Activated CD8-positive, alpha-beta memory T cell treated with anti-CD3 and anti-CD28 coated beads for 4 hours (primary cell): ENCODE data around the gene IFI27.
"Not testable (repeated sequence)": the region's sequence is repeated elsewhere in the genome, so short reads cannot be mapped to it uniquely, and the experiment has no call there.

Source experiments
- DNase-seq, 2 donors: peaks; one replicate each; pipeline ENCODE4 v3.0.0-alpha.2; 2020; ENCODE audit warnings: low read depth in 2 of 2

Gene IFI27

DNA sequence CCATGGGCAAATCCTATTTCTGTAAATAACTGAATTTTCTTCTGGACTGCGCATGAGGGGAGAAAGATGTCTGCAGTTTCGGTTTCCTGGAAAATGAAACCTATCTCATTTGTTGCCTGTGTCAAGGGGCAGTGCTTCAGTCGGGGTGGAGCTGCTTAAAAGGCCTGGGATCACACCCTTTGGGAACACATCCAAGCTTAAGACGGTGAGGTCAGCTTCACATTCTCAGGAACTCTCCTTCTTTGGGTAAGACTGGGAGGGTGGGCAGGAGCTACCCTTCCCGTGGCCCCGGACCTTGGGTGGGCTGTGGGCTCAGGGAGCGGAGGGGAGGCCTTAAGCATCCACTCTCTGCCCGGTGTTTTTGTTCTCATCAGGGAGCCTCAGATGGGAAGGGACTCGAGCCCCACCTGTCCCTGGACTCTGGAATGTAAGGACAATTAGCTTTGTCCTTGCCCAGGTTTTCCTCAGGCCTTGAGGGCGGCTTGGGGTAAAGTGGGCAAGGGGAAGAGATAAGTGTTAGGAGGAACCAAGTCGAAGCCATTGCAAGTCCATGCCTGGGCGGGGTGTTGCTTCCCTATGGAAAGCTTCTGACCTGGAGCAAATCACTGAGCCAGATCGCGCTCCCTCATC lies at the start of gene IFI27:
Gene IFI27 (plus strand): TSS at position 185 of the 630 bp plus-strand sequence.
- DNase-seq: no peak

DNA sequence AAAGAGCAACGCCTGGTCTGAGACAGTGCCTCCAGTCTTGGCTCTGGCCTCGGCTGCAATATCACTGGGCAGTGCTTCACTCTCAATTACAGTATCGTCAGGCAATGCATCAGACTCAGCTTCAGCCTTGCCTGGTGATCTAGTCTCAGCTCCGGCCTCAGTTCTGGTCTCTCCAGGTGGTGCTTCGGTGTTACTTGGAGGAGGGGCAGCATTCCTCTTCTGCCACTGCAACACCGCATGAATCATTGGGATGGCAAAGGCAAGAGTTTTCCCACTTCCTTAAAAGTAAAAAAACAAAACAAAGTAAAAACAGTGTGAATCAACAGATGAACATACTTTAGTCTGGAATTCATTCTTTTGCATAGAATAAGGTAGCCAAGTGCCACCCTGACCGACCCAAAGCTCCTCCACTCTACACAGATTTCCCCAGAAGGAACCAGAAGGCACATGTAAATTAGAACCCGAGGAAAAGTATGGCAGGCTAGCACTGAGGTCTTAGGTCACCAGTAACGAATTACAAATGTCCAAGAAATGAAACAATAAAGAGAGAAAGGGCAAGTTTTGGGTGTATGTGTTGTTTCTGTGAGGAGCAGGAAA lies 48.1 kb upstream of the IFI27 start:
- DNase-seq: no peak

DNA sequence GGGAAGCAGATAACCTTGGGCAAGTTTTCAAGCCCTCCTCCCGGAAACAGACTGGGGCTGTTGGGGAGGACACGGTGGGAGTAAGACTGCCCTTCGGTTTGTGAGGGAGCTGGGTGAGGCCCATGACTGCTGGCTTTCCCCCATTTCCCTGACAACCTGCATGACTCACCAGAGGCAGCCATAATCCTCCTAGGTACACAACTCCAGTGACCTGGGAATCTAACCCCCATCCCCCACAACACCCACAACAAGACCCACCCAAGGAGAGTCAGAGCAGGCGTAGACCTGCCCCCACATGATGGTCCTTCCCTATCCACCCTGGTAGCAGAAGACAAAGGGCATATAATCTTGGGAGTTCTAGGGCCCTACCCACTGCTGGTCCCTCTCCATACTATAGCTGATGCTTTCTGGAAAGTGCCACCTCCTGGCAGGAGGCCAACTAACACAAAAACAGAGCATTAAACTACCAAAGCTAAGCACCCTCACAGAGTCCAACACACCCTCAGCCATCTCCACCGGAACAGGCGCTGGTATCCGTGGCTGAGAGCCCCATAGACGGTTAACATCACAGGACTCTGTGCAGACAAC lies 44.4 kb upstream of the IFI27 start:
- no peak for DNase-seq

DNA sequence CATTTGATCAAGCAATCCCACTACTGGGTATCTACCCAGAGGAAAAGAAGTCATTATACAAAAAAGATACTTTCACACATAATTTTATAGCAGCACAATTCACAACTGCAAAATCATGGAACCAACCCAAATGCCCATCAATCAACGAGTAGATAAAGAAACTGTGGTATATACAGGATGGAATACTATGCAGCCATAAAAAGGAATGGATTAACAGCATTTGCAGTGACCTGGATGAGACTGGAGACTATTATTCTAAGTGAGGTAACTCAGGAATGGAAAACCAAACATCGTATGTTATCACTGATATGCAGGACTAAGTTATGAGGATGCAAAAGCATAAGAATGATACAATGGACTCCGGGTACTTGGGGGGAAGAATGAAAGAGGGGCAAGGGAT lies 38.5 kb upstream of the IFI27 start:
- not testable (repeated sequence) for DNase-seq

DNA sequence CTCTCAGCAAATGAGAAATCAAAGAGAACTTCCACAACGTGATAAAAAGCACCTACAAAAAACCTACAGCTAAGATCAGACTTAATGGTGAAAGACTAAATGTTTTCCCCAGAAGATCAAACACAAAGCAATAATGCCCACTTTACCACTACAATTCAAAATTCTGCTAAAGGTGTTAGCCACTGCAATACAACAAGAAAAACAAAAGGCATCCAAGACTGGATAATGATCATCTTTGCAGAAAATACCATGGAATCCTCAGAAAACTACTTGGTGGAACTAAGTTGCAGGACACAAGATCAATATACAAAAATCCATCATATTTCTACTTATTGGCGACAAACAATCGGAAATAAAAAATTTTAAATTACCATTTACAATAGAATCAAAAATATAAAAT lies 36.0 kb upstream of the IFI27 start:
- no peak for DNase-seq

DNA sequence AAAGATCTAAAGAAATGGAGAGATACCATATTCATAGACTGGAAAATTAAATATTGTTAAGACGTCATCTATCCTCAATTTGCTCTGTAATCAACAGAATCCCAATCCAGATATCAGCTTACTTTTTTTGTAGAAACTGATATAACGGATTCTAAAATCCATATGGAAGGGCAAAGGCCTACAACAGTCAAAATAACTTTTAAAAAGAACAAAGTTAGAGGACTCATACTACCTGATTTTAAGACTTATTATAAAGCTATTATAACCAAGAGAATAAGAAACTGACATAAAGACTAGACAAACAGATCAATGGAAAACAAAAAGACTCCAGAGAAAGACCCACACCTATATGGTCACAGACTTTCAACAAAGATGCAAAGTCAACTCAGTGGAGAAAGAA lies 35.5 kb upstream of the IFI27 start:
- no peak for DNase-seq

DNA sequence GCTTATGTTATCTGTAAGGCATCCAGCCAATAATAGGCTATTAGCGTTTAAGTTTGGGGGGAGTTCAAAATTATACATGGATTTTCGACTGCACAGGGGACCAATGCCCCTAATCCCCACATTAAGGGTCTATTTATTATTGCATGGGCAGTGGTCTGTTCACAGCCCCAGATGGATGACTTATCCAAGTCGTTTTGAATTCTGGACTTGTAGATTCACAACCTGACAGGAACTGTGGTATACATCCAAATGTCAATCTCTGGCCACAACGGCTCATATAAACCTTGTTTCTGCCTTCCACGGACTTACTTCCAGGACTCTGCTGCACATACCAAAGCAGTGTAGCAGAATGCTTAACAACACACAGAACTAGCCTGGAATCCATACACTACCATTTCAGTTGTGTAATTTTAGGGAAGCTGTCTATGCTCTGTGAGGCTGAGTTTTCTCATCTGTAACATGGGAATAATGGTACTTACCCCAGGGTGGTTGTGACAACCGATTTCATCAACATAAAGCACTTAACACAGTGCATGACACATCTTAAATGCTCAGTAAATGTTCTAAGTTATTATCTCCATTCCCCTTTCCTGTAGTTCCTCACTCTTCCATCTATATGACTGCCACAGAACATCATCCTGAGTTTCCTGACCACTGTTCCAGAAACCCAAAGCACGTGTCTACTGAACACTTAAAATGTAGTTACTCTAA lies 33.3 kb upstream of the IFI27 start:
- no peak for DNase-seq

DNA sequence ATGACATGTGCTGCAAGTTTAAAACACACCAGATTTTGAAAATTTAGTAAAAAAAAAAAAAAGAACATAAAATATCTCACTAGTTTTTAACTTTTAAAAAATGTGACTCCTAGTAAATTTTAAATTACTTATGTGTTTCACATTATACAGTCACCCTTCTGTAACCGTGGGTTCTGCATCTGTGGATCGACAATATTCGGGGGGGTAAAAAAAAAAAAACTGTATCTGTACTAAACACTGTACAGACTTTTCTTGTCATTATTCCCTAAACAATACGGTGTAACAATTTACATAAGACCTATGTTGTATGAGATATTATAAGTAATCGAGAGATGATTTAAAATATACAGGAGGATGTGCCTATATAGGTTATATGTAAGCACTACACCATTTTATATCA lies 32.7 kb upstream of the IFI27 start:
- no peak for DNase-seq

DNA sequence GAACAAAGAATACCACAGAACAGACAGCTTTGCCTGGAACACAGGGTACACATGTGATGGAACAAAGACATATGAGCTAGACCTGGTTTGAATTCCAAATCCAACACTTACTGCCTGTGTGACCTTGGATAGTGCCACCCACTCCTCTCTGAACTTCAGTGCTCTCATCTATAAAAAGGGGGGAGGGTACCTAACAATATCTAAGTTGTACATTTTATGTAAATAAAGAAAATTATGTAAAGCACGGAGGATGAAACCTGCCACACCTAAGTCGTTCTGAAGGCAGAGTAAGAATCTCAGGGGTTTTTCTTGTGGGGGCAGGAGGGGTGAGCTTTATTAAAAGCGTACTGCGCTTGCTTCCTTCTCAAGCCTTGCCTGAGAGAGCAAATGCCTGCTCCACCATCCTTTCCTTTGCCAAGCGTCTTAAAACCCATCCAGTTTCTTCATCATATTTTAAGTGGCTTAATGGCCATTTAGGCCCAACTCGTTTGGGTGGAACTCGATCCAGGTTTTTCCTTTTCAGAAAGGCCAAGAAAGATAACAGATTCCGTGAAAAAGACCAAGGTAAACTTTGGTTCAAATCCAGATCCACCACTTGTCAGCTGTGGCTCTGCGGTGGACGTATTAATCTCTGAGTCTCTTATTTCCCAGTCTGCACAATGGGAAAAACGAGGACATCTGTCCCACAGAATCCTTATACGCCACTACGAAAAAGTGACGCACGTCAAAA lies 30.5 kb upstream of the IFI27 start:
- no peak for DNase-seq

DNA sequence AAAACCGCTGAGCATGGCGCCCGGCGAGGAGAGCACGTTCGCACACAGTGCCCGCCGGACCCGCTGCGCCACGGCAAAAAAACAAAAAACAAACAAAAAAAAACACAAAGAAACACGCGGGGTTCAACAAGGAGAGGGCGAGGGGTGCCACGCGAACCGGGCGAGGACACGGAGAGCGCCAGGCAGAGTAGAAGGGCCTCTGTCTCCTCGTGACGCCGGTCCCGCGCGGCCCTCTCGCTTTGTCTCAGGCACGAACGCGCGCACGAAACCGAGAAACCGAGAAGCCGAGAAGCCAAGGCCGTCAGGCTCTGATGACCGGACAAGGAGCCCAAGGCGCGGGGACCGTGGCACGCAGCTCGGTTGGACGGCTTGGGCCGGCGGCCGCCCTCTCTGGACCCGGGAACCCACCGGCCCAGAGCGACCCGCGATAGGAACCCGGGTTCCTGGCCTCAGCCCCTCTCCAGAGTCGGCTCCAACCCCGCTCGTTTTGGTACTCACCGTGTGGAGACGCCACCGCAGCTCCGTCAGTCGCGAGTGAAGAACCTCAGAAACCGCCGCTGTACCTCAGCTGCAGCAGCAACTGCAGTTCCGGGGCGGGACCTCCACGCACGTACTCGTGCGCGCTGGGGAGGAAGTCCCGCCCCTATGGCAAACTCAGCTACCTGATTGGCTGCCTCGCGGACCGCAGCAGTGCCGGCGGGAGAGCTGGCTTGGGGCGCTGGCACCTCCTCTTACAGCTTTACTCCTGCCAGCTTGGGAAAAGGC lies 29.7 kb upstream of the IFI27 start, which contains the start of the genes DDX24 and IFI27L1:
Gene DDX24 (minus strand): TSS at position 582 of the 765 bp plus-strand sequence. CDS start 1,460 bp downstream, outside the sequence.
Gene IFI27L1 (plus strand): TSS at position 690 of the 765 bp plus-strand sequence. CDS start 15,628 bp downstream, outside the sequence.
- peak; percentile 88 to 94 for DNase-seq

DNA sequence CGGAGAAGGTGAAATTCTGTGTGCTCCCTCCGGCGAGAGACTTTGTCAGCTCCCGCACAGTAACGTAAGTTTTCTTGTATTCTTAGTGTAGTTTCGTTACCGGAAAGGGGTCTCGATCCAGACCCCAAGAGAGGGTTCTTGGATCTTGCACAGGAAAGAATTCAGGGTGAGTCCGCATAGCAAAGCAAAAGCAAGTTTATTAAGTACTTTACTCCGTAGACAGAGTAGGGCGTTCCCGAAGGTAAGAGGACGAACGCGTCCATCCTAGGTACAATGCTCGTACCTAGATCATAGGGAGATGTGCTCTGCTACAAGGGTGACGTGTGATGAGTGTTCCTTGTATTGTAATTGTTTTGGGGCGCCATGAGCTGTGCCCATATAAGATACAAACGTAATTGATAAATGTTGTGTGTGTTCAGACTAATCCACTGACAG lies 29.1 kb upstream of the IFI27 start:
- DNase-seq: no peak

DNA sequence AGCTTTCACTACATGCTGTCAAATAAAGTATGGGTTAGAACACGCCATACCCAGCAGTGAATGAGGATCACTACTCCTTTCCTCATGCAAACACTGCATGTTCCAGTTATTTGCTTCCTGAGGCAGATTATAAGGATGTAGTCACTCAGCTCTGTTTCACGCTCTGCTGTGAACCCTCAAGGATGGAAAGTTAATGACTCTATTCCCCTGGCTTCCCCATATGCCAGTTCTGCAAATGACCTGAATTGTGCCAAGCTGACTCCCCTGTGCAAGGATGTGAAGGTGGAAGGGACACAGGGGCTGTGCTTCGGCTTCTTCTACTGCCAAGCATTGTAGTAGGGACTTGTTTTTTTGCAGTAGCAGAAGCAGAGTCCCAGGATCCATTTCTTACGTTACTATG lies 22.6 kb upstream of the IFI27 start:
- DNase-seq: no peak

DNA sequence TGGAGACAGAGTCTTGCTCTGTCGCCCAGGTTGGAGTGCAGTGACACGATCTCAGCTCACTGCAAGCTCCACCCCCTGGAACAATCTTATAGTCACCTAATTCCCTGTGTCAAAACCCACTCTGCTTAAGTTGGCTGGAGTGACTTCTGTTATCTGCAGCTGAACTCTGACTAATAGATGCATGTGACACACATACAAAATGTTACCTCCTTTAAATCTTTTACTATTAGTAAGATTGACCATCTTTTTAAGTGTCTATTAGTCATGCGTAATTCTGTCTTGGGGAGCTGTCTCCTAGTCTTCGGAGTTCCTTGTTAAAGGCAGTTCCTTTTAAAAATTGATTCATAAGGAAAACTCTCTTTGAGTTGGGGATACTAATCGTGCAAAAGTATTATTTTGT lies 22.0 kb upstream of the IFI27 start:
- DNase-seq: no peak

DNA sequence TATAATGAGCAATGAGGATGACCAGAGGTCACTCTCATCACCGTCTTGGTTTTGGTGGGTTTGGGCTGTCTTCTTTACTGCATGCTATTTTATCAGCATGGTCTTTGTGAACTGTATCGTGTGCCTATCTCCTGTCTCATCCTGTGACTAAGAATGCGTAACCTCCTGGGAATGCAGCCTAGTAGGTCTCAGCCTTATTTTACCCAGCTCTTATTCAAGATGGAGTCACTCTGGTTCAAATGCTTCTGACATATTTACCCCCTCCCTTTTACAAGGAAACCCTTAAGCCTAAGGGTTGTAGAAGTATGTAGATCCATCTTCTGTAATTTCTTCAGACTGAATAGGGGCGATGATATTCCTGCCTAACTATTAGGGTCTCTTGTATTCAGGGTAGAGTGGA lies 21.1 kb upstream of the IFI27 start:
- no peak for DNase-seq

DNA sequence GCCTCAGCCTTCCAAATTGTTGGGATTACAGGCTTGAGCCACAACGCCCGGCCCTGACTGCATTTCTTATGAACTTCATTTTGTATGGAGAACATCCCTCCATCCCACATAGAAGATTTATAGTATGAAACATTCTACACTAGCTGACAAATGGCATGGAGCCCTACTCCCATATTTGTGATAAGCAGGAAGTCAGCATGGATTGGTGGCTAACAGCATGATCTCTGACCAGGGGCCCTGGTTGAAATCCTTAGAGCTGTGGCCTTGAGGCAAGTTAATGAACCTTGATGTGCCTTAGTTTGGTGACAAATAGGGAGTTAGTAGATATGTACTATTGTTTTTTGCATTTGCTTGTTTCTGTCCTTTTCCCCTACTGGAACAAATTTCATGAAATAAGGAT lies 17.1 kb upstream of the IFI27 start:
- no peak for DNase-seq

DNA sequence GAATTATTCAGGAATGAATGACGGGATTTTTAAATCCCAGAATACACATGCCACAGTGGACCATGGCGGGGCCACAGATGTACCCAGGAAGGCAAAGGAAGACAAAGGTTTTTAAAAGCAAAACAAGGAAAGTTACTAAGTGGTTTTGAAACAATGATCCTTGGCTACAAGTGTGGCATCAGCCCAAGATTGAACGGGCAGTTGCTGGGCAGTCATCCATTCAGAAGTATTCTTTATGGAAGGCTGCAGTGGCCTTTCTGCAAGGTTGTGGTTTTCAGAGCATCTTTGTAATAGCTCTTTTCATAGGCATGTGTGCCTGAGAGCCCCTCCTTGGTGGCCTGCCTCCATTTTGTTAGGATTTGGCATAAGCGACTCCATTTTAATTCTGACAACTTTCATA lies 13.4 kb upstream of the IFI27 start:
- DNase-seq: no peak

DNA sequence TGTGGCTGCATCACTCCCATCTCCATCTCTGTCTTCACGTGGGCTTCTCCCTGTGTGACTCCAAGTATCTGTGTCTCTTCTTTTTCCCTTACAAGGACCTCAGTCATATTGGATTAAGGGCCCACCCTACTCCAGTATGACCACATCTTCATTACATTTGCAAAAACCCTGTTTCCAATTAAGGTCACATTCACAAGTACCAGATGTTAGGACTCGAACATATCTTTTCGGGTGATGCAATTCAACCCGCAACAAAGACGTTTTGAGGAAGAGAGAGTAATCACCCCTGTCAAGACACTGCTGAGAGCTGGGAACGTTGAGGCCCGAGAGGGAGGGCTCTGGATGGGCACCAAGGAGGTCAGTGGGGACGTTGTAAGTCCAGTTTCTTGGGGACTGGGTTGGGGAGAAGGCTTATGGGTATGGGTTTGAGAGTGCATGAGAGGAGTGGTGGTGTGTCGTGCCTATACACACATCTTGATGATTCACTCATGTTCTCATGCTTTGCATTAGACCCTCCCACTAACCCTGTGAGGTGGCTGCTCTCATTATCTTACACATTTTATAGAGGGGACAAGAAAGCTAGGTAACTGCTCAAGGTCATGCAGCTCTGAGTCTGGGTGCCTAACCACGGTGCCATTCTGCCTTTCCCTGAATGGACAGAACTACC lies 12.1 kb upstream of the IFI27 start:
- DNase-seq: no peak

DNA sequence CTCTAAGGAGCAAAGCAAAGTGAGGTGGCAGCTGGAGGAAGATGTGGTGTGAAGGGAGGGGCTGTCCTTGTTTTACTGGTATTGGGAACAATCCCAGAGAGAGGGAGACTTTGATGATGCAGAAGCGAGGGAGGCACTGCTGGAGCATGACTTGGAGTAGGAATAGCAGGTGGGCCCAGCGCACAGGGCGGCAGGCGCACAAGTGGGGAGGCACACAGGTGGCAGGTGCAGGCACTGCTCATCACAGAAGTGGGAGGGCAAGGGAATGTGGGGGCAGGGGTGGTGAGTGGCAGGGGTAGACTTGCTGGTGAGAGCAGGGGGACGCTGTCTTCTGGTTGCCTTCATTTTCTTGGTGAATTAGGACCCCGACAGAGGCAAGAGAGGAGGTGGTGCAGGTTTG lies 11.5 kb upstream of the IFI27 start:
- DNase-seq: no peak

DNA sequence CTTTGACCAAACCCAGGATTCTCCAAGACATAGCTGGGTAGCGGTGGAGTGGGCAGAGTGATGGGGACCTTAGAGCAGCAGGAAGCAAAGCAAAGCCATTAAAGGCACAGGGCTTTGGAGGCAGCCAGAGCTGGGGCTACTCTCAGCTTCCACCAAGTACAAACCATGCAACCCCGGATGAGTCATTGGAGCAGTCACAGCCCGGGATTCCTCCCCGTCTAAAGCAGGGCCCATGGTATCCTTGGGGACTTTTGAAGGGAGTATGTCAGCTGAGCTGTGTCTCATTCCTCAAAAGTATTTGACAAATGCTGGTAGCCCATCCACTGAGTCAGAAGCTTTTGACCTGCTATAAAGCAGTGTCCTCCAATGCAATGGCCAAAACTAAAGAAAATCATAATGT lies 9.7 kb upstream of the IFI27 start:
- DNase-seq: no peak

DNA sequence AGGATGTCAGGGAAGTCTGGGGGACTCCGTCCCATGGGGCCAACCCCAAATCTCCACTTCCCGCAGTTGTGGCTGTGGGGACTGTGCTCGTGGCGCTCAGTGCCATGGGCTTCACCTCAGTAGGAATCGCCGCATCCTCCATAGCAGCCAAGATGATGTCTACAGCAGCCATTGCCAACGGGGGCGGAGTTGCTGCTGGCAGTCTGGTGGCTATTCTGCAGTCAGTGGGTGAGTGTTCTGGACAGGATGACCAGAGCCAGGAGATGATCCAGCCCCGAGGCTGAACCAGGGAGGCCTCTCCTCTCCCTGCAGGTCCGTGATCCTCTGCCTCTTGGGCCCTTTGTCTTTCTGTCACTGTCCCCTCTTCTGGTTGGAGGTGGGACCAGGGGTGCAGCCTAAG lies 8.8 kb upstream of the IFI27 start:
- no peak for DNase-seq
